CD4-positive, alpha-beta memory T cell (primary cell): Measurements from ENCODE around the gene FAM120A. TPM values are rescaled to one million over a fixed set of nuclear protein-coding genes. Genes with fewer than 3 reads are reported as not detected.

ENCODE experiments used
- CTCF ChIA-PET: fragments of 350-600 bp; sonication (Branson Sonifier 250); formaldehyde crosslinking; loops from one replicate; lab custom pipeline; 2021; ENCODE audit warnings: inconsistent platforms; ENCODE audit not compliant: partially characterized antibody; lab: Charles Lee
- POLR2A ChIA-PET: fragments of 350-600 bp; sonication (Branson Sonifier 250); formaldehyde crosslinking; loops from one replicate; lab custom pipeline; 2021; ENCODE audit not compliant: partially characterized antibody; lab: Charles Lee
- DNase-seq, 5 donors: peaks; one replicate each; pipeline versions ENCODE4 v3.0.0 to v3.0.0-alpha.2; 2020 to 2022; ENCODE audit warnings: mixed read lengths in 1 of 5
- H3K27ac ChIP-seq: one replicate; pipeline ENCODE4 v1.7.0; 2013; ENCODE audit warnings: low read depth, low read length
- H3K27me3 ChIP-seq: 2 replicates; pipeline ENCODE4 v1.7.0; 2013; ENCODE audit warnings: mild to moderate bottlenecking, low read length, moderate library complexity; ENCODE audit not compliant: insufficient read depth
- H3K36me3 ChIP-seq: 2 replicates; pipeline ENCODE4 v1.7.0; 2013; ENCODE audit warnings: mild to moderate bottlenecking, low read length, moderate library complexity; ENCODE audit not compliant: insufficient read depth
- H3K4me1 ChIP-seq: 2 replicates; pipeline ENCODE4 v1.7.0; 2013; ENCODE audit warnings: mild to moderate bottlenecking, low read length, moderate library complexity; ENCODE audit not compliant: insufficient read depth
- H3K4me3 ChIP-seq, 2 donors: one replicate each; pipeline ENCODE4 v1.7.0; 2013; ENCODE audit warnings: low read length in 2 of 2, mild to moderate bottlenecking in 1 of 2
- H3K9me3 ChIP-seq, 2 donors: one replicate each; pipeline ENCODE4 v1.7.0; 2013; ENCODE audit warnings: low read length in 2 of 2, control low read depth in 1 of 2; ENCODE audit not compliant: control insufficient read depth in 1 of 2
- H3K27ac Mint-ChIP-seq, 7 donors: one replicate each; pipeline ENCODE4 v1.8.0; 2020 to 2021; ENCODE audit warnings: mixed read lengths in 7 of 7, mild to moderate bottlenecking in 6 of 7, inconsistent platforms in 3 of 7, moderate library complexity in 3 of 7
- H3K27me3 Mint-ChIP-seq, 2 donors: one replicate each; pipeline ENCODE4 v1.8.0; 2020 to 2021; ENCODE audit warnings: mixed read lengths in 2 of 2
- H3K36me3 Mint-ChIP-seq, 2 donors: one replicate each; pipeline ENCODE4 v1.8.0; 2020 to 2021; ENCODE audit warnings: mixed read lengths in 2 of 2, inconsistent platforms in 1 of 2, mild to moderate bottlenecking in 1 of 2
- H3K4me1 Mint-ChIP-seq, 4 donors: one replicate each; pipeline ENCODE4 v1.8.0; 2020 to 2021; ENCODE audit warnings: mixed read lengths in 4 of 4, mild to moderate bottlenecking in 1 of 4
- H3K4me3 Mint-ChIP-seq, 8 donors: one replicate each; pipeline ENCODE4 v1.8.0; 2020 to 2021; ENCODE audit warnings: mixed read lengths in 8 of 8, mild to moderate bottlenecking in 7 of 8, moderate library complexity in 6 of 8, inconsistent platforms in 3 of 8
- H3K9me3 Mint-ChIP-seq, 8 donors: one replicate each; pipeline ENCODE4 v1.8.0; 2020 to 2021; ENCODE audit warnings: mixed read lengths in 8 of 8, mild to moderate bottlenecking in 5 of 8, inconsistent platforms in 3 of 8, moderate library complexity in 1 of 8
- intact Hi-C: fragments of 100-400 bp; cut with micrococcal nuclease; formaldehyde crosslinking; loops from one replicate; pipeline ENCODE4 v1.15.1; 2023
- polyA plus RNA-seq, 2 donors: library from polyadenylated mRNA; unstranded; fragments of 300-500 nt; fragmentation: Illumina TruSeq; gene quantifications; one replicate each; pipeline ENCODE4 v1.2.3, GENCODE V29; 2021
- total RNA-seq, 2 experiments: library from RNA; stranded (reverse); gene quantifications; one replicate each; pipeline ENCODE4 v1.2.3, GENCODE V29; 2021

The FAM120A gene
- total and polyA plus RNA-seq, 4 experiments from 2014 or later, result 6.2 to 88.5 (median 49.9) TPM

DNA sequence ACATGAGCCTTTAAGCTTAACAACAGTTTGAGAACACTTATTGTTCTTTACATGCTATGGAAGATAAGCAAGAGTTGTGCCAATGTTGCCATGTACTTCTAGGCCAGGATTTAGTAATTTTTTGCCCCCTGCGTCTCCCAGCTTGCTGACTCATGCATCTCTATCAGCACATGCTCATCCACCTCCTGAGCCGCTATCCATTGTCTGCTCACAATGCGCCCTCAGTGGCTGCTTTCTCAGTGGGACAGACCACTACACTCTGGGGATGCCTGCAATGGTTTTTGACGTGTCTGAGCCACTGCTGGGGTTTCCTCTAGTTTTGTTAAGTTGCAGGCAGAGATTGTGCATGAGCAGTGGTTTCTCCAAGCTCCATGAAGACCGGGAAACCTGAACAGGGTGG, 74.0 kb downstream of the FAM120A start:
- POLR2A ChIA-PET, result no interaction called here
- Histone ChIP-seq H3K9me3 (no peaks in the 10 kb centered on the region), H3K4me1 (no peaks in the 10 kb centered on the region), H3K4me3 (no peak overlapping the region), H3K36me3 (peaks cover 53% of the 10 kb centered on the region), H3K27me3 (no peaks in the 10 kb centered on the region), H3K27ac (no peak overlapping the region)
- peaks cover 15 to 21% (median 16%) of the 10 kb centered on the region in 4 donors for H3K4me1 Mint-ChIP-seq
- intact Hi-C loops, result loop anchor here (5.0 kb wide), 1 partner anchor 668 kb away; no protein-coding TSS in a partner anchor
- no peaks in the 10 kb centered on the region for H3K27me3 Mint-ChIP-seq
- peak overlapping the region in 1 of 7 donors; percentile 18 for H3K27ac Mint-ChIP-seq
- peaks cover 33 to 79% of the 10 kb centered on the region in 2 donors for H3K36me3 Mint-ChIP-seq
- no peak overlapping the region for H3K4me3 Mint-ChIP-seq
- H3K9me3 Mint-ChIP-seq, result no peaks in the 10 kb centered on the region
- CTCF ChIA-PET, result no interaction called here
- no peak for DNase-seq

DNA sequence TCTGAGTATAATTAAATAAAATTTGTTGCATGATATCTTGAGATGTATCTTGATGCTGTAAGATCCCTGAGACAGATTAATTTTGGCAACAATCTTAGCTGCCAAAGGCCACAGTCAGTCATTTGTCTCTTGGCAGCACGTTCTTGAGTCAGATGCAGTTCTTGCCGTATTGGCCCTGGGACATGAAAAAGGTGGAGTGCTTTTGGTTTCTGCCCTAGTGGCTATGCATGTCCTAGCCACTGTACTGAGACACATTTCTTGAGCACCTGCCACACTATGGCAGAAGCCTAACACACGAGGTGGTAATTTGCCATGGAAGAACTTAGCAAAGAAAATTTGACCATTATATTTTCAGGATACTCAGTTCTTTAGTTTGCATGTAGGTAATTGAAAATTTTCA, 79.9 kb downstream of the FAM120A start:
- intact Hi-C loops, result no loop called here
- H3K36me3 ChIP-seq, result peaks cover 49% of the 10 kb centered on the region
- Mint-ChIP-seq H3K4me1 (peaks cover 0 to 20% (median 7%) of the 10 kb centered on the region in 4 donors), H3K27ac (no peak overlapping the region), H3K9me3 (no peaks in the 10 kb centered on the region), H3K4me3 (no peak overlapping the region), H3K27me3 (no peaks in the 10 kb centered on the region), H3K36me3 (peaks cover 61 to 84% of the 10 kb centered on the region in 2 donors)
- POLR2A ChIA-PET, result no interaction called here
- no peaks in the 10 kb centered on the region for H3K4me1 ChIP-seq
- H3K4me3 ChIP-seq, result no peak overlapping the region
- CTCF ChIA-PET, result interaction anchor here (1.2 kb wide), 1 partner anchor 35 kb away, joined by 4 read pairs; no protein-coding TSS in a partner anchor
- H3K9me3 ChIP-seq, result no peaks in the 10 kb centered on the region
- H3K27me3 ChIP-seq, result no peaks in the 10 kb centered on the region
- H3K27ac ChIP-seq, result no peak overlapping the region
- no peak for DNase-seq

GRCh38 chr9:93532141-93532540, 80.7 kb downstream of the FAM120A start:
- H3K27me3 ChIP-seq, result no peaks in the 10 kb centered on the region
- no peak for DNase-seq
- Mint-ChIP-seq H3K27ac (no peak overlapping the region), H3K27me3 (no peaks in the 10 kb centered on the region), H3K4me1 (peaks cover 0 to 18% (median 4%) of the 10 kb centered on the region in 4 donors), H3K4me3 (no peak overlapping the region), H3K9me3 (no peaks in the 10 kb centered on the region), H3K36me3 (peaks cover 57 to 81% of the 10 kb centered on the region in 2 donors)
- H3K4me3 ChIP-seq, result no peak overlapping the region
- peaks cover 49% of the 10 kb centered on the region for H3K36me3 ChIP-seq
- CTCF ChIA-PET, result no interaction called here
- POLR2A ChIA-PET, result no interaction called here
- H3K4me1 ChIP-seq, result no peaks in the 10 kb centered on the region
- H3K9me3 ChIP-seq, result no peaks in the 10 kb centered on the region
- H3K27ac ChIP-seq, result no peak overlapping the region
- intact Hi-C loops, result no loop called here

DNA sequence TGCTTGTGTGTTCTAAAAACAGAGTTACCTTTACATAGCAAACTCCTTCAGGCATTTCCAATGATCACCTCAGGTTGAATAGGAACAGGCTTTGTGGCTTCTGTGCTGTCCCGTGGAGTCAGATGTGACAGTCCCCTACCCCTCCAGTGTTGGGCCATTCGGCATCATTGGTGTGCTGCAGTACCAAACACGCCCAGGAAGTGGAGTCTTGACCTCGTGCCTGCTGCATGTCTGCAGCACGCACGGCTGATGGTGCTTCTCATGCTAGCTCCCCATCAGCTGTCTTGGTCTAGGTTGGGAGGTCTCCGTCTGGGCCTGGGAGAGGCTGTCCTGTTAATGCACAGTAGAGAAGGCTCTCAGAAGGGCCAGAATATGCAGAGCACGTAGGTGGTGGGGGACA, 82.4 kb downstream of the FAM120A start:
- no peak overlapping the region for H3K4me3 Mint-ChIP-seq
- POLR2A ChIA-PET, result no interaction called here
- Histone ChIP-seq H3K9me3 (no peaks in the 10 kb centered on the region), H3K27ac (no peak overlapping the region), H3K36me3 (peaks cover 40% of the 10 kb centered on the region), H3K4me1 (no peaks in the 10 kb centered on the region), H3K4me3 (no peak overlapping the region), H3K27me3 (no peaks in the 10 kb centered on the region)
- no peaks in the 10 kb centered on the region for H3K27me3 Mint-ChIP-seq
- H3K27ac Mint-ChIP-seq, result peak overlapping the region in 3 of 7 donors; percentile 38 to 62 (median 57)
- H3K4me1 Mint-ChIP-seq, result peaks cover 0 to 18% (median 3%) of the 10 kb centered on the region in 4 donors
- no peak for DNase-seq
- H3K9me3 Mint-ChIP-seq, result no peaks in the 10 kb centered on the region
- H3K36me3 Mint-ChIP-seq, result peaks cover 52 to 83% of the 10 kb centered on the region in 2 donors
- intact Hi-C loops, result no loop called here
- CTCF ChIA-PET, result no interaction called here

- ChIA-PET POLR2A (no interaction called here), CTCF (no interaction called here)
- Mint-ChIP-seq H3K27me3 (no peaks in the 10 kb centered on the region), H3K4me3 (no peak overlapping the region), H3K9me3 (peaks cover 0 to 1% (median 0%) of the 10 kb centered on the region in 8 donors), H3K27ac (peak overlapping the region in 2 of 7 donors; percentile 6 to 68), H3K36me3 (peaks cover 42 to 82% of the 10 kb centered on the region in 2 donors), H3K4me1 (peaks cover 0 to 18% (median 4%) of the 10 kb centered on the region in 4 donors)
- H3K36me3 ChIP-seq, result peaks cover 34% of the 10 kb centered on the region
- no peak for DNase-seq
- intact Hi-C loops, result no loop called here
- no peaks in the 10 kb centered on the region for H3K27me3 ChIP-seq
- H3K27ac ChIP-seq, result no peak overlapping the region
- no peak overlapping the region for H3K4me3 ChIP-seq
- H3K4me1 ChIP-seq, result no peaks in the 10 kb centered on the region
- H3K9me3 ChIP-seq, result no peaks in the 10 kb centered on the region
Measured at GRCh38 chr9:93536167-93536566, 84.7 kb downstream of the FAM120A start.

DNA sequence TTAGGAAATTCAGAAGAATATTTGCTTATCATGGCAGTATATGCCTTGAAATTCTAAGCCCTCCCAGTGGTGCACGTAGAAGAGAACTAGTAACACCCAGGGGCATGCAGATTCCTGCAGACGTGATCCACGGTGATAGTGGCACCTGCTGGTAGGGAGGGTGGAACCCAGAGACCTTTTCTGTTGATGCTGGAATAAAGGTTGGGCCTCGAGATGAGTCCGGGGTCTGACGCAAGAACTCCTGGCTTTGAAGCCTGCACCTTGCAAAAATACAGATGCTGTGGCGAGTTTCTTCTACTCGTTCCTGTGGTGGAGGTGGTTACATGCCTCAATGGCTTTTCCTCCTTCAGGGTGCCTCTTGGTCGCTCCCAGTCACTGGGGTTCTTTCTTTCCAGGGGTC, 85.4 kb downstream of the FAM120A start:
- POLR2A ChIA-PET, result no interaction called here
- no peak overlapping the region for H3K27ac ChIP-seq
- H3K36me3 Mint-ChIP-seq, result peaks cover 40 to 84% of the 10 kb centered on the region in 2 donors

DNA sequence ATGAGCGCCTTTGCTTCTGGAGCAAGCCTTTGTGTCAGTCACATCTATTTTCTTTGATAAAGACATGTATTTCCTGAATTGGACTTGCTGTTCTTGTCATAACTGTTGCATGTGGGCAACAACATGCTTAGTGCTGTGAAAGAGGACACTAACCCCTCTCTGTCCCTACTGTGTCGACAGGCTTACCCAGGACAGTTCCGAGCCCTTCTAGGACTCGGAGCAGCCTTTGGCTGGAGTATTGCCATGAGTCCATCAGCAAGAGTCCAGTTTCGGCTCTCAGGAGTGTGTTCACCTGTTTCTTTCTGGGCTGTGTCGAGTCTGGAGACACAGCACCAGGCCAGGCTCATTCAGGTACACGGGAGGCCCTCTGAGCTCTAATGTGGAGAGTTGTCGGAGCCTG, 88.8 kb downstream of the FAM120A start:
- peaks cover 30% of the 10 kb centered on the region for H3K36me3 ChIP-seq

More for the DNA sequence above, 85.4 kb downstream of the FAM120A start:
- Histone ChIP-seq H3K4me1 (no peaks in the 10 kb centered on the region), H3K36me3 (peaks cover 26% of the 10 kb centered on the region), H3K4me3 (no peak overlapping the region), H3K27me3 (no peaks in the 10 kb centered on the region), H3K9me3 (no peaks in the 10 kb centered on the region)
- CTCF ChIA-PET, result no interaction called here
- no peak overlapping the region for H3K27ac Mint-ChIP-seq
- no peaks in the 10 kb centered on the region for H3K27me3 Mint-ChIP-seq
- H3K4me1 Mint-ChIP-seq, result peaks cover 0 to 18% (median 4%) of the 10 kb centered on the region in 4 donors
- DNase-seq, result no peak
- intact Hi-C loops, result no loop called here
- peaks cover 0 to 1% (median 0%) of the 10 kb centered on the region in 8 donors for H3K9me3 Mint-ChIP-seq
- H3K4me3 Mint-ChIP-seq, result no peak overlapping the region

More for the DNA sequence above, 88.8 kb downstream of the FAM120A start:
- H3K4me3 ChIP-seq, result no peak overlapping the region
- Mint-ChIP-seq H3K27ac (peak overlapping the region in 1 of 7 donors; percentile 17), H3K4me3 (no peak overlapping the region), H3K36me3 (peaks cover 27 to 79% of the 10 kb centered on the region in 2 donors), H3K27me3 (no peaks in the 10 kb centered on the region), H3K9me3 (peaks cover 0 to 1% (median 0%) of the 10 kb centered on the region in 8 donors), H3K4me1 (peaks cover 0 to 3% (median 0%) of the 10 kb centered on the region in 4 donors)
- no peak overlapping the region for H3K27ac ChIP-seq
- ChIA-PET CTCF (interaction anchor here (1.5 kb wide), 1 partner anchor 431 kb away, joined by 3 read pairs; no protein-coding TSS in a partner anchor), POLR2A (no interaction called here)
- DNase-seq, result no peak
- no peaks in the 10 kb centered on the region for H3K27me3 ChIP-seq
- intact Hi-C loops, result no loop called here
- H3K4me1 ChIP-seq, result no peaks in the 10 kb centered on the region
- no peaks in the 10 kb centered on the region for H3K9me3 ChIP-seq
